Cardiac muscle cell (in vitro differentiated cells and primary cell): Measurements from ENCODE around the gene NBAS. TPM values are rescaled to one million over a fixed set of nuclear protein-coding genes. Genes with fewer than 3 reads are reported as not detected.

Source experiments
- DNase-seq, 2 donors: peaks; one replicate each; pipeline versions ENCODE4 v3.0.0 to v3.0.0-alpha.2; 2010 to 2017; ENCODE audit warnings: low read depth in 1 of 2, low spot score in 1 of 2
- H3K27ac ChIP-seq: fragments of 200-600 bp; sonication (generic); 2 replicates; pipeline ENCODE4 v1.5.1; 2016
- H3K27me3 ChIP-seq: fragments of 200-600 bp; sonication (generic); 2 replicates; pipeline ENCODE4 v1.6.0; 2016; ENCODE audit warnings: control low read depth
- H3K36me3 ChIP-seq: fragments of 200-600 bp; sonication (generic); 2 replicates; pipeline ENCODE4 v1.5.1; 2016; ENCODE audit warnings: control low read depth
- H3K4me1 ChIP-seq: fragments of 200-600 bp; sonication (generic); 2 replicates; pipeline ENCODE4 v1.8.1; 2017; ENCODE audit warnings: low read depth, mild to moderate bottlenecking, mixed run types
- H3K4me3 ChIP-seq: fragments of 200-600 bp; sonication (generic); 2 replicates; pipeline ENCODE4 v1.5.1; 2016; ENCODE audit warnings: mild to moderate bottlenecking
- H3K9me3 ChIP-seq: fragments of 200-600 bp; sonication (generic); 2 replicates; pipeline ENCODE4 v1.5.1; 2017; ENCODE audit warnings: low read depth, mild to moderate bottlenecking, control low read depth
- CTCF ChIP-seq: IDR thresholded peaks from 2 replicates; pipeline ENCODE4 v1.5.1; 2012; ENCODE audit warnings: low read depth, mild to moderate bottlenecking, low read length
- polyA plus RNA-seq: library from polyadenylated mRNA; unstranded; fragments of >200 nt; fragmentation: Nextera tagmentation; extraction: Ambion mirVana; gene quantifications from 2 replicates; pipeline ENCODE4 v1.2.1, GENCODE V29; 2016
- total RNA-seq: library from RNA; depleted of rRNA; stranded (reverse); fragments of >200 nt; gene quantifications from 2 replicates; pipeline ENCODE4 v1.2.3, GENCODE V29; 2016

Gene NBAS
- total and polyA plus RNA-seq, 2 experiments from 2014 or later, result 32.4 to 74.8 TPM

DNA sequence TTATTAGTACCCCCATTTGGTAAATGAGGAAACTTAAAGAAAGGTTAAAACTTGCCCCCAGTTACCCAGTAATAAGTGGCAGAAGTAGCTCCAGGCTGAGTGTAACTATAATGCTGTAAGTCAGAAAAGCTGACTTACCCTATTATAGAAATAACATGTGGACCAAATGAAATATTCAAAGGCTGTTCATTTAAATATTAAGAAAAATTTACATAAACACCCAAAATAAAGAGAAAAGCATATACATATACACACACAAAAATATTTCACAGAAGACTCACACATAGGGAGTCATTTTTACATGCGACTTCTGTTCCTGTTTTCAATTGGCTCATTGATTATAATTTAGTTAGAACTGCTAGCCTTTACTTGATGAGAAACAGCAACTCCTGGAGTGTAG lies 189.1 kb downstream of the NBAS start:
- H3K4me3 ChIP-seq, result no peak overlapping the region
- TF ChIP-seq CTCF, result no peak

DNA sequence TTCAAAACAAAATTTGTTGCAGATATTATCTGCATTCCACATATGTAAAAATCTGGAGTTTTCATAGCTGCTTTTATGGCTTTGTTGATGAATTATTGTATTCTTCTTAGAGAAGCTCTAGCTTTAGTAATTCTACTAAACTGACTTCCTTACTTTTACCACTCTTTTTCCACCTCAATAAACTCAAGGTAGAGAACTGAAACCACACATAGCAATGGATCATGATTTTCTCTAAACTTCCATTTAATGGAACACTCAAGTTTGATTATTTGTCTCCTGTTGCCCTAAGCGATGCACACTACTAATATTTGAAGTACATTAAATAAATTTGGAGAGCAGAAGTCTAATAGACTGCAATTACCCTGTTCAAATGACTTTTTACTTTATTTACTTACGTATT lies 192.0 kb downstream of the NBAS start:
- no peak overlapping the region for H3K4me3 ChIP-seq
- no peaks in the 10 kb centered on the region for H3K27me3 ChIP-seq
- H3K27ac ChIP-seq, result no peak overlapping the region
- DNase-seq, result no peak
- H3K9me3 ChIP-seq, result no peaks in the 10 kb centered on the region
- peaks cover 5% of the 10 kb centered on the region for H3K4me1 ChIP-seq
- no peaks in the 10 kb centered on the region for H3K36me3 ChIP-seq
- no peak for TF ChIP-seq CTCF

More for the DNA sequence above, 189.1 kb downstream of the NBAS start:
- H3K27me3 ChIP-seq, result no peaks in the 10 kb centered on the region
- no peak for DNase-seq
- no peak overlapping the region for H3K27ac ChIP-seq
- H3K36me3 ChIP-seq, result no peaks in the 10 kb centered on the region
- no peaks in the 10 kb centered on the region for H3K9me3 ChIP-seq
- H3K4me1 ChIP-seq, result peaks cover 16% of the 10 kb centered on the region

- Histone ChIP-seq H3K4me1 (no peaks in the 10 kb centered on the region), H3K9me3 (no peaks in the 10 kb centered on the region), H3K36me3 (no peaks in the 10 kb centered on the region), H3K4me3 (no peak overlapping the region), H3K27me3 (no peaks in the 10 kb centered on the region), H3K27ac (no peak overlapping the region)
- no peak for DNase-seq
- TF ChIP-seq CTCF, result no peak
Observed at GRCh38 chr2:15367715-15368114, 193.4 kb downstream of the NBAS start.

DNA sequence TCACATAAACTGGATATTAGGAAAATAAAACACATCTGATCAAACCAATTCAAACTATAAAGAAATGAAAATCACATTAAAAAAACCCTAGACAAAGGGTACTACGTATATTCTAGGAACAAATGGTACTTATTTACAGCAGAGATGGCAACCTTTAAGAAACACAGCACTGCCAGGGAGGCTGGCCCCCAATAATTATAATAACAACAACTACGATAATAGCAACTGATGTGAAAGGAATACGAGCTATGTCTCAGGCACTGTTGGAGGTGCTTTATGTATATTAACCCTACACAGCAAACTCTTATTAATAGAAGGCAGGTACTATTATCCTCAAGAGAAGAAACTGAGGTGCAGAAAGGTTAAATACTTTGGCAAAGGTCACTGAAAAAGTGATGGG lies 193.9 kb downstream of the NBAS start:
- DNase-seq, result no peak
- H3K4me1 ChIP-seq, result no peaks in the 10 kb centered on the region
- H3K27me3 ChIP-seq, result no peaks in the 10 kb centered on the region
- H3K4me3 ChIP-seq, result no peak overlapping the region
- H3K27ac ChIP-seq, result no peak overlapping the region
- no peaks in the 10 kb centered on the region for H3K36me3 ChIP-seq
- no peaks in the 10 kb centered on the region for H3K9me3 ChIP-seq
- no peak for TF ChIP-seq CTCF

DNA sequence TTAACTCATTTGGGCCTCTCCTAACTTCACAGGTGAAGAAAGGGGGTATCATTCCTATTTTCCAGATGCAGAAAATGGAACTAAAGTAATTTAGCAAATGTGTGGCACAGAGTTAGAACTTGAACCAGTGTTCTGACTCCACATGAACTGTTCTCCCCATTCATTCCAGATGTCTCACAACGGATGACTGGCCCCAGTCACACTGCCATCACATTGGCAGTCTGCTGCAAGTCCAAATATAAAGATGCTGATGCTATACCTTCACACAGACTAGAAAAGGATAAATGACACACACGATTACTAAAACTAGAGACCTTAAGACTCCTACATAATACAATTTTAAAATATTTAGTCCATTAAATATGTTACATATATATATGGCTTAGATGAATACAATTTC lies 195.7 kb downstream of the NBAS start:
- H3K9me3 ChIP-seq, result no peaks in the 10 kb centered on the region
- no peak for DNase-seq
- no peaks in the 10 kb centered on the region for H3K27me3 ChIP-seq
- H3K4me3 ChIP-seq, result no peak overlapping the region
- no peaks in the 10 kb centered on the region for H3K4me1 ChIP-seq
- no peak overlapping the region for H3K27ac ChIP-seq
- no peaks in the 10 kb centered on the region for H3K36me3 ChIP-seq
- no peak for TF ChIP-seq CTCF

GRCh38 chr2:15364561-15364960 lies 196.6 kb downstream of the NBAS start:
- TF ChIP-seq CTCF, result no peak
- no peak overlapping the region for H3K4me3 ChIP-seq
- H3K27ac ChIP-seq, result no peak overlapping the region
- no peaks in the 10 kb centered on the region for H3K9me3 ChIP-seq
- no peak for DNase-seq
- H3K4me1 ChIP-seq, result no peaks in the 10 kb centered on the region
- no peaks in the 10 kb centered on the region for H3K27me3 ChIP-seq
- H3K36me3 ChIP-seq, result no peaks in the 10 kb centered on the region
